ENCODE measurements around the gene MAEA.

DNA sequence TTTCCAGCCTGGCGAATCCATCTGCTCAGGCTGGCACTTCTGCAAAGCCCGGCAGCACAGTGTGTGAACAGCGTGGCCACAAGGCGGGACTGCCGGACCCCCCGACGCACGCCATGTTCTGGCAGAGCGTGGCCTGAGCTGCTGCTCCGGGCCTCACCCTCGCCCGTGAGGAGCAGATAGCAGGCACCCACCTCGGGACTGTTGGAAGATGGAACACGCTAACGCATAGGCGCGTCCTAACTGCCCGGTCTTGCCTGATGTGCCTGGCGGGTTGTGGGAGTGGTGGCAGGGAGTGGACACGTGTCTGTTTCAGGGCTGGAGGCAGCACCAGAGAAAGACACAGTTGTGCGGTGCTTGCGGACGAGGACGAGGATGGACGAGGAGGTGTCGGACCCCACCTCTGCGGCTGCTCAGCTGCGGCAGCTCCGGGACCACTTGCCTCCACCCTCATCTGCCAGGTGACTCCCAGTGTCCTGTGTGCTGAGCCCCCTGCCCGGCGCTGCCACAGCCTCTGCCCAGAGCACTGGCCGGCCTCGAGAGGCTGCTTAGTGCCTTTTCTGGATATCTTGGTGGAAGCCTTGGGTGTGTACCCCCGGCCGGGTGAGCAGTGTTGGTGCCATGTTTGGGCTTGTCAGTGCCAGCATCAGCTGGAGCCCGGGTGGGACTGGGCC lies 85.5 kb downstream of the MAEA start:
- TF ChIP-seq, protein P1, sequence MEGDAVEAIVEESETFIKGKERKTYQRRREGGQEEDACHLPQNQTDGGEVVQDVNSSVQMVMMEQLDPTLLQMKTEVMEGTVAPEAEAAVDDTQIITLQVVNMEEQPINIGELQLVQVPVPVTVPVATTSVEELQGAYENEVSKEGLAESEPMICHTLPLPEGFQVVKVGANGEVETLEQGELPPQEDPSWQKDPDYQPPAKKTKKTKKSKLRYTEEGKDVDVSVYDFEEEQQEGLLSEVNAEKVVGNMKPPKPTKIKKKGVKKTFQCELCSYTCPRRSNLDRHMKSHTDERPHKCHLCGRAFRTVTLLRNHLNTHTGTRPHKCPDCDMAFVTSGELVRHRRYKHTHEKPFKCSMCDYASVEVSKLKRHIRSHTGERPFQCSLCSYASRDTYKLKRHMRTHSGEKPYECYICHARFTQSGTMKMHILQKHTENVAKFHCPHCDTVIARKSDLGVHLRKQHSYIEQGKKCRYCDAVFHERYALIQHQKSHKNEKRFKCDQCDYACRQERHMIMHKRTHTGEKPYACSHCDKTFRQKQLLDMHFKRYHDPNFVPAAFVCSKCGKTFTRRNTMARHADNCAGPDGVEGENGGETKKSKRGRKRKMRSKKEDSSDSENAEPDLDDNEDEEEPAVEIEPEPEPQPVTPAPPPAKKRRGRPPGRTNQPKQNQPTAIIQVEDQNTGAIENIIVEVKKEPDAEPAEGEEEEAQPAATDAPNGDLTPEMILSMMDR (IDR thresholded peaks at IDR 0.05), result no peak
- TF ChIP-seq POLR2A (IDR thresholded peaks at IDR 0.05), result no peak
